ENCODE data around the gene GATA5. TPM values are rescaled to one million over a fixed set of nuclear protein-coding genes. Genes with fewer than 3 reads are reported as not detected.

The GATA5 gene
- total RNA-seq (2021; ENCODE audit: unreplicated experiment), result not detected
- not detected in 2 replicates for polyA plus RNA-seq (2012)
- Bru-seq, nascent RNA, result not detected
- not detected for BruChase-seq, experiment 1, labeled RNA remaining after a 6-hour chase
- not detected for BruChase-seq, experiment 2, labeled RNA remaining after a 2-hour chase
- long read RNA-seq, result 0 reads

- no peak within 1 kb of the TSS for H3K9ac ChIP-seq (ENCODE audit: low read length)
- ChIA-PET CTCF (no interaction called here), POLR2A (no interaction called here), RAD21 (ENCODE audit: low non-redundant PET in 1 of 2, low total read pairs in 2 of 2, uncharacterized antibody in 2 of 2, unreplicated experiment in 2 of 2) (no interaction called here)
- no peaks in the 10 kb centered on the region for H4K20me1 ChIP-seq (ENCODE audit: insufficient read depth)
- no peak within 1 kb of the TSS for H2AFZ ChIP-seq (ENCODE audit: low read depth, low read length, poor library complexity, severe bottlenecking)
- no TSS peak for BruUV-seq (replicated peaks)
- H3K27ac ChIP-seq (ENCODE audit: low read depth, low read length), result no peak within 1 kb of the TSS
- H3K36me3 ChIP-seq (ENCODE audit: control insufficient read depth in 1 of 2, insufficient read depth in 2 of 2, low read length in 2 of 2), result no peaks in the 10 kb centered on the region
- intact Hi-C loops (cut with micrococcal nuclease), result no loop called here
- H3K9me3 ChIP-seq (ENCODE audit: control insufficient read depth in 1 of 2, insufficient read depth in 1 of 2, low read depth in 1 of 2, low read length in 2 of 2), result no peaks in the 10 kb centered on the region
- H3K9me2 ChIP-seq (ENCODE audit: insufficient read depth), result no peaks in the 10 kb centered on the region
- ATAC-seq, result no peak
- H3K79me2 ChIP-seq (ENCODE audit: insufficient read depth, low read length), result no peaks in the 10 kb centered on the region
- no peak for DNase-seq (ENCODE audit: low read depth, low spot score)
- H3K4me1 ChIP-seq (ENCODE audit: control insufficient read depth in 1 of 2, insufficient read depth in 2 of 2, low read length in 2 of 2), result no peaks in the 10 kb centered on the region
- TF ChIP-seq REST (IDR thresholded peaks at IDR 0.05; ENCODE audit: low read depth) (no peak), ZNF274 (IDR thresholded peaks at IDR 0.05; ENCODE audit: low read depth, low read length) (no peak), YY1 (IDR thresholded peaks at IDR 0.05; ENCODE audit: extremely low read depth, insufficient replicate concordance, low read depth, low read length) (no peak), ZFX (IDR thresholded peaks at IDR 0.05) (no peak), CBX3 (IDR thresholded peaks at IDR 0.05; ENCODE audit: low read depth) (no peak), JUND (IDR thresholded peaks at IDR 0.05) (no peak), TCF7L2 (IDR thresholded peaks at IDR 0.05; ENCODE audit: borderline replicate concordance, extremely low read depth, insufficient read depth, insufficient read length) (no peak), MAX (IDR thresholded peaks at IDR 0.05) (no peak), ATF3 (IDR thresholded peaks at IDR 0.05) (no peak), SRF (IDR thresholded peaks at IDR 0.05; ENCODE audit: low read depth) (no peak), SP1 (IDR thresholded peaks at IDR 0.05; ENCODE audit: low read depth) (no peak), ELF1 (IDR thresholded peaks at IDR 0.05; ENCODE audit: borderline replicate concordance, low read depth) (no peak)
- no peaks in the 10 kb centered on the region for H3K27me3 ChIP-seq (ENCODE audit: insufficient read depth, low read length)
- H3K4me2 ChIP-seq (ENCODE audit: low read length), result no peak within 1 kb of the TSS
- no peak within 1 kb of the TSS for H3K4me3 ChIP-seq (replicated peaks in 1 of 2; ENCODE audit: low read depth in 1 of 2, low read length in 2 of 2)
Measured at GRCh38 chr20:62475772-62476055, at the start of gene GATA5. Gene GATA5 (minus strand): TSS chr20:62475995. CDS start chr20:62475521, 474 bp downstream.
